ENCODE measurements around the gene PANX1.

GRCh38 chr11:94201004-94201465 is 72.4 kb downstream of the PANX1 start:
- TF ChIP-seq, protein P1, sequence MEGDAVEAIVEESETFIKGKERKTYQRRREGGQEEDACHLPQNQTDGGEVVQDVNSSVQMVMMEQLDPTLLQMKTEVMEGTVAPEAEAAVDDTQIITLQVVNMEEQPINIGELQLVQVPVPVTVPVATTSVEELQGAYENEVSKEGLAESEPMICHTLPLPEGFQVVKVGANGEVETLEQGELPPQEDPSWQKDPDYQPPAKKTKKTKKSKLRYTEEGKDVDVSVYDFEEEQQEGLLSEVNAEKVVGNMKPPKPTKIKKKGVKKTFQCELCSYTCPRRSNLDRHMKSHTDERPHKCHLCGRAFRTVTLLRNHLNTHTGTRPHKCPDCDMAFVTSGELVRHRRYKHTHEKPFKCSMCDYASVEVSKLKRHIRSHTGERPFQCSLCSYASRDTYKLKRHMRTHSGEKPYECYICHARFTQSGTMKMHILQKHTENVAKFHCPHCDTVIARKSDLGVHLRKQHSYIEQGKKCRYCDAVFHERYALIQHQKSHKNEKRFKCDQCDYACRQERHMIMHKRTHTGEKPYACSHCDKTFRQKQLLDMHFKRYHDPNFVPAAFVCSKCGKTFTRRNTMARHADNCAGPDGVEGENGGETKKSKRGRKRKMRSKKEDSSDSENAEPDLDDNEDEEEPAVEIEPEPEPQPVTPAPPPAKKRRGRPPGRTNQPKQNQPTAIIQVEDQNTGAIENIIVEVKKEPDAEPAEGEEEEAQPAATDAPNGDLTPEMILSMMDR (IDR thresholded peaks at IDR 0.05; ENCODE audit: insufficient read depth, low read depth, low read length) = no peak
- TF ChIP-seq EZH2 (IDR thresholded peaks at IDR 0.05; ENCODE audit: insufficient read depth, low read length) = no peak

Measured in astrocyte (in vitro differentiated cells and primary cell).